HG02678 (cell line): Measurements from ENCODE around the gene MEF2A.
A peak's percentile ranks its signal among the peaks of the same experiment; 100 is the strongest.

ENCODE experiments used
- ATAC-seq: cut with Tn5 transposase; IDR thresholded peaks from one replicate; pipeline ENCODE4 v1.9.1; 2021; ENCODE audit warnings: mild to moderate bottlenecking, moderate library complexity; ENCODE audit not compliant: unreplicated experiment

The MEF2A gene

GRCh38 chr15:99605490-99605931 is 39.7 kb downstream of the MEF2A start:
- ATAC-seq: no peak

GRCh38 chr15:99605990-99606389 is 40.2 kb downstream of the MEF2A start:
- no peak for ATAC-seq

DNA sequence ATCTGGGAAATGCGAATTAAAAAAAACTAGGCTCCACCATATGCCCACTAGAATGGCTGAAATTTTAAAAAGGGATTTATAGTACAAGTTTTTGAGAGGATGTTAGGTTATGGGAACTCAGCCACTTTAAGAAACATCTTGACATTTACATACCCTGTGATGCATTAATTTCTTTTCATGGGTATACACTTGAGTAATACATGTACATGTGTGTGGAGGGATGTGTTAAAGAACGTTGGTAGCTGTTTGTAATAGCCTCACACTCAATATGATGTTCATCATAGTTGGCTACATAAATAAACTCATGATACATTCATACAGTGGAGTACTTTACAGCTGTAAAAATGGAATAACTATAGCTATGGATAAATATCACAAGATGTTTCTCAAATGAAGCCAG is 40.9 kb downstream of the MEF2A start:
- ATAC-seq: no peak

- no peak for ATAC-seq
These were observed 47.7 kb downstream of the MEF2A start for GRCh38 chr15:99613481-99613880.

- no peak for ATAC-seq
These were observed 48.3 kb downstream of the MEF2A start for GRCh38 chr15:99613887-99614647.

DNA sequence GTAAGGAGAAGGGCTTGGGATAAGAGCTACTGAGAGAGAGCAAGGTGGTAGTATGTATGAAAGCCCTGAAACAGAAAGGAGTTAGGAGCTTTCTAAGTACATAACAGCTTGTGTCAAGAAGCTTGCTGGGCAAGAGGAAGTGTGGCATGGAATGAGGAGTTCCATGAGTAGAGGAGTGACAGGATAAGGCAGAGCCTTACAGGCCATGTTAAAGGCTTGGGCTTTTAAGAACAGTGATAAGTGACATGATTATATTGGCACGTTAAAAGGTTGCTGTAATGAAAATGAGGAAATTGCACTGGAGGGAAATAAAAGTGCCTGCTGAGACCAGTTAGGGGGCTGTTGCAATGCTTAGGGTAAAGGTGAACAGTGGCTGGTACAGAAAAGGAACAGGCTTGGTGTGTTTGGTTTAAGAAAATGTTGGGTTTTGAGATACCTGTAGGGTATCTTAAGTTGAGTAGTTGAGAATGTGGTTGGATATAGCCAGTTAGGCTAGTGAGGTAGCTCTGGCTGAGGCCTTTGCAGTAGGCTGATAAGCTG is 49.0 kb downstream of the MEF2A start:
- no peak for ATAC-seq

GRCh38 chr15:99615460-99615859 is 49.7 kb downstream of the MEF2A start:
- no peak for ATAC-seq

GRCh38 chr15:99616129-99616528 is 50.3 kb downstream of the MEF2A start:
- no peak for ATAC-seq

- no peak for ATAC-seq
These were observed 51.1 kb downstream of the MEF2A start for GRCh38 chr15:99616773-99617342.

GRCh38 chr15:99618941-99619411 is 53.2 kb downstream of the MEF2A start:
- no peak for ATAC-seq

DNA sequence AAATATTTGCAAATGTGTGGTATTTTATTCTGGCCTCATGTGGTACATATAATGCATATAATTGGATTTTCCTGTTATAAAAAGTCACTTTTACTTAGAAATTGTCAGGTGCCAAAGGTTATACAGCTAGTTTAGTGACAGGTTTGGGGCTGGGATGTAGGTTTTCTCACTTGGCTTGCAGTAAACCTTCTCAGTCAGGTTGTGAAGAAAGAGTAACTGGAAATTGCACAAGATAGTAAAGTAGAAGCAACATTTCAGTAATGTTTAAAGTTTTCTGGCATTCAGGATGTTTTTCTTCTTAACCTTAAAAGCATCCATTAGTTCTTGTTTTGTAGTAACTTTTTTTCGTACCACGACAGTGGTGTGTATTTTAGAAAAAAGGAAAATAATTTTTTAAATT is 53.9 kb downstream of the MEF2A start:
- ATAC-seq: no peak

DNA sequence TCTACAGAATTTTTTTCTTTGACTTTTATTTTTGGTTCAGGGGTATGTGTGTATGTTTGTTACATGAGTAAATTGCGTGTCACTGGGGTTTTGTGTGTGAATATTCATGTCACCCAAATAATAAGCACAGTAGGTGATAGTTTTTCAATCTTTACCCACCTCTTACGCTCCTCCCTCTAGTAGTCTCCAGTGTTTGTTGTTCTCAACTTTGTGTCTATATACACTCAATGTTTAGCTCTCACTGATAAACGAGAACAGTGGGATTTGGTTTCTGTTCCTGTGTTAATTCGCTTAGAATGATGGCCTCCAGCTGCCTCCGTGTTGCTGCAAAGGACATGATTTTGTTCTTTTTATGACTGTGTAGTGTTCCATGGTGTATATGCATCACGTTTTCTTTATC is 54.4 kb downstream of the MEF2A start:
- no peak for ATAC-seq

GRCh38 chr15:99621767-99622166 is 56.0 kb downstream of the MEF2A start:
- no peak for ATAC-seq

DNA sequence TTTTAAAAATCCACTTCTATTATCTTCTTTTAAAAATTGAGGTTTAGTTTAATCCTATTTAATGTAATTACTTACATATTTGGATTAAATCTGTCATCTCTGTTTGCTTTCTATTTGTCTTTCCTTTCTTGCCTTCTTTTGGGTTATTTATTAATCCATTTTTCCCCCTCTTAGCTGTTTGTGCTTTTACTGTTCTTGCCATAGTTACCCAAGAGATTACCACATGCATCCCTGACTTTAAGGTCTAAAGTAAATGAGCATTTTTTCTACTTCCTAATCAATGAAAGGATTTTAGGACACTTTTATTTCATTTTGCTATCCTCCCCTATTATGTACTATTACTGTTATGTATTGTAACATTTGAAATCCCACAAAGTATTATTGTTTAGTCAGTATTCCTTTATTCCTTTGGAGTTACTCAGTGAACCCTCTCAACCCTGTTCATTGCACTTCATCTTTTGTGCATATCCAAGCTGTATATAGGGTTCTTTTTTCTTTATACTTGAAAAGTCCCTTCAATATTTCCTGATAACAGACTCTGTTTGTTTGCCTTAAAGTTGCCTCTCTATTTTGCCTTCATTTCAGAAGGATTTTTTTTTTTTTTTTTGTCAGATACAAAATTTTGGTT is 62.7 kb downstream of the MEF2A start:
- ATAC-seq: no peak

GRCh38 chr15:99630607-99631131 is 64.9 kb downstream of the MEF2A start:
- ATAC-seq: no peak

GRCh38 chr15:99631255-99631654 is 65.5 kb downstream of the MEF2A start:
- ATAC-seq: peak; percentile 91

GRCh38 chr15:99632521-99632920 is 66.7 kb downstream of the MEF2A start:
- ATAC-seq: no peak

GRCh38 chr15:99633655-99634054 is 67.9 kb downstream of the MEF2A start:
- no peak for ATAC-seq

GRCh38 chr15:99634576-99634975 is 68.8 kb downstream of the MEF2A start:
- no peak for ATAC-seq

DNA sequence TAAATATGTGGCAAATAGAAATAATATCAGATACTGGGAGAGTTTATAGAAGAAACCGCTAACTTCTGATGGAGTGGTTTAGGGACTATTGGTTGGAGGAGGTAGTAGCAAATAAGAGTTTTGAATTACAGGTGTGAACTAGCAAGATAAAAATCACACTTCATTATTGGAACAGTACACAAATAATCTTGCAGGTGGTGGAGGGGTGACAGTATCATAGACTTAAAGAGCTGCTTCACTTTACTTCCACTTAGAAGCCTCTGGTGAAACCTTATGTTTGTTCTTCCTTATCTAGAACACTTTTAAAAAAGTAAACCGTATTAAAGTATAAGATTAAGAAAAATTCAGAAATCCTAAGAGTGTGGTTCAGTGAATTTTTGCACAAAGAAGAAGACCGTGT is 69.4 kb downstream of the MEF2A start:
- ATAC-seq: no peak

DNA sequence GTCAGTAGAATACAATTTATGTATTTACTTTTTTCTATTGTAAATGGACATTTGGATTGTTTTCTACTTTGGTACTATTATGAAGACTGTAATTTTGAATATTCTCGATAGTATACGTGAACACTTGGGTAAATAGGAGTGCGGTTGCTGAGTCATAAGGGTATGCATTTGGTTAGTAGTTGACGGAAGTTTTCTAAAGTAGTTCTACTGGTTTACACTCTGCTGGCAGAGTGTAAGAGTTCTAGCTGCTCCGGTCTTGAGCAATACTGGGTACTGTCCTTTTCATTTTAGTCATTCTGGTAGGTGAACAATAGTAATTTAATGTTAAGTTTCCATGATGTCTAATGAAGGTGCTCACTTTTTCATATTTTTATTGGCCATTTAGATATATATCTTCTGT is 70.0 kb downstream of the MEF2A start:
- ATAC-seq: peak; percentile 60
